OCI-LY7 (cell line): Measurements from ENCODE around the gene MATK. TPM values are rescaled to one million over a fixed set of nuclear protein-coding genes. Genes with fewer than 3 reads are reported as not detected.
"Not testable (repeated sequence)": the region's sequence is repeated elsewhere in the genome, so short reads cannot be mapped to it uniquely, and the experiment has no call there.

ENCODE experiments used
- BruUV-seq: library from RNA; stranded (reverse); fragments of 400-500 nt; replicated peaks from 2 replicates; lab custom pipeline; 2021; lab: Mats Ljungman, UMichigan
- CTCF ChIA-PET: fragments of 300-600 bp; sonication (Branson Sonifier 250); formaldehyde crosslinking; loops from one replicate; lab custom pipeline; 2022; ENCODE audit warnings: antibody characterized with exemption; ENCODE audit not compliant: unreplicated experiment; lab: Charles Lee
- POLR2A ChIA-PET: fragments of 300-600 bp; sonication (Branson Sonifier 250); formaldehyde crosslinking; loops from one replicate; lab custom pipeline; 2022; ENCODE audit warnings: antibody characterized with exemption; lab: Charles Lee
- DNase-seq: peaks from one replicate; pipeline ENCODE4 v3.0.0-alpha.2; 2015; ENCODE audit warnings: low spot score
- H2AFZ ChIP-seq: fragments of 200-600 bp; sonication (generic), shearing (Covaris generic); 2 replicates; pipeline ENCODE4 v1.6.1; 2014; ENCODE audit warnings: mild to moderate bottlenecking, antibody characterized with exemption, low read length, moderate library complexity
- H3K27ac ChIP-seq: fragments of 200-600 bp; sonication (generic); 2 replicates; pipeline ENCODE4 v1.5.1; 2014; ENCODE audit warnings: mixed run types, low read depth, mild to moderate bottlenecking, moderate library complexity, low read length, inconsistent platforms; ENCODE audit not compliant: poor library complexity, severe bottlenecking
- H3K36me3 ChIP-seq: fragments of 200-600 bp; sonication (generic); 2 replicates; pipeline ENCODE4 v1.6.1; 2014; ENCODE audit warnings: mild to moderate bottlenecking, antibody characterized with exemption, low read length, moderate library complexity, mixed read lengths; ENCODE audit not compliant: insufficient read depth
- H3K4me1 ChIP-seq: fragments of 200-600 bp; sonication (generic); 2 replicates; pipeline ENCODE4 v1.5.1; 2014; ENCODE audit warnings: mild to moderate bottlenecking, low read length; ENCODE audit not compliant: insufficient read depth, poor library complexity, severe bottlenecking
- H3K4me2 ChIP-seq: fragments of 200-600 bp; sonication (generic); 2 replicates; pipeline ENCODE4 v1.6.1; 2014; ENCODE audit warnings: mild to moderate bottlenecking, low read length
- H3K4me3 ChIP-seq: fragments of 200-600 bp; sonication (generic); 2 replicates; pipeline ENCODE4 v1.5.1; 2014; ENCODE audit warnings: mild to moderate bottlenecking, low read depth, low read length; ENCODE audit not compliant: poor library complexity, severe bottlenecking
- H3K79me2 ChIP-seq: fragments of 200-600 bp; sonication (generic); 2 replicates; pipeline ENCODE4 v1.6.1; 2016; ENCODE audit warnings: low read depth, mild to moderate bottlenecking, low read length, moderate library complexity, mixed read lengths; ENCODE audit not compliant: insufficient read depth
- H3K9me2 ChIP-seq: fragments of 200-600 bp; sonication (generic); 2 replicates; pipeline ENCODE4 v1.6.1; 2016; ENCODE audit warnings: mild to moderate bottlenecking, low read length, mixed read lengths; ENCODE audit not compliant: insufficient read depth
- H3K9me3 ChIP-seq: fragments of 200-600 bp; sonication (generic); 2 replicates; pipeline ENCODE4 v1.6.1; 2014; ENCODE audit warnings: mild to moderate bottlenecking, mixed run types, low read length, mixed read lengths
- H4K20me1 ChIP-seq: fragments of 200-600 bp; sonication (generic); 2 replicates; pipeline ENCODE4 v1.6.1; 2014; ENCODE audit warnings: mild to moderate bottlenecking, antibody characterized with exemption, low read length, moderate library complexity, mixed read lengths; ENCODE audit not compliant: insufficient read depth
- EZH2phosphoT487 ChIP-seq: fragments of 200-600 bp; sonication (generic); IDR thresholded peaks from 2 replicates; pipeline ENCODE4 v1.6.1; 2018; ENCODE audit warnings: low read depth, borderline replicate concordance, mild to moderate bottlenecking, mixed run types, antibody characterized with exemption, low read length, moderate library complexity, mixed read lengths
- intact Hi-C: fragments of 100-400 bp; cut with micrococcal nuclease; formaldehyde crosslinking; loops from one replicate; pipeline ENCODE4 v1.10.0; 2022; ENCODE audit not compliant: unreplicated experiment
- total RNA-seq, 2 experiments: library from RNA; depleted of rRNA in 1 of 2; stranded (reverse); fragments of >200 nt in 1 of 2; shearing (Covaris generic) in 1 of 2; gene quantifications; 2 replicates each; pipeline ENCODE4 v1.2.3, GENCODE V29; 2014 to 2022
- TF ChIP-seq, protein P1 (sequence below): fragments of 200-600 bp; sonication (generic); conservative IDR thresholded peaks from 2 replicates; pipeline ENCODE4 v1.5.1; 2014; ENCODE audit warnings: mild to moderate bottlenecking, antibody characterized with exemption, low read length, moderate library complexity, mixed read lengths

MATK gene
- total RNA-seq, 2 experiments from 2014 or later, result not detected

DNA sequence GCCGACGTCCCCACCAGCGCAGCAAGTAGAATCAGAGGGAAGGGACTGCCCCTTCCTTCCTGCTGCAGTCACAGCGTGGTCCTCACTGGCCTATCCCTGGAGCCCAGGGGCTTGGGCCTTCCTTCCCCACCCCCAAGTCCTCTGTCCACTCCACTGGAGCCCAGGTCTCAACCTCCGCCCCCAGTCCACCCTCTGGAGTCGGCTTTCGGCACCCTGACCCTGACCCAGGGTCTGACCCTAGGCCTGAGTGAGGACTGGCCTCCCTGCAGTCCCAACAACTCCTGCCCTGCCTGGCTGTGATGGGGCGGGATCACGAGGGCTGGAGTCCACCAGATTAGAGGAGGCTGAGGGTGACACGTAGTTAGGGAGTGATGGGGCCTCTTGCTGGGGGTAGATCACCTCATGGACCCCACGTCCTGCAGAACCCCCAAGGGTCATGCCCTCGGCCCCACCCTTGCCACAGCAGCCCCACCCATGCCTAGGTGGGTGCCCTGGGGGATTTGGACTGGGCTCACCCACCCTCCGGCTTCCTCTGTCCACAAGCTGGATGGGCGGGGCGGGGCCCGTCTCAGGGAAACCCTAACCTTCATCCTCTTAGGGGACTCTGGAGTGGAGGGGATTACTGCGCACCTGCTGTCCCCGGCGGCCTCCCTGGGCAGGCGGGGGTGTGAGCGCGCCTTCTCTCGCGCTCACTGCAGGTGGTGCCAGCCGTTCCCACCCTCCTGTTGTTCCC is 18.0 kb downstream of the MATK start:
- intact Hi-C loops, result no loop called here
- no peaks in the 10 kb centered on the region for H3K9me3 ChIP-seq
- no peak overlapping the region for H3K27ac ChIP-seq
- no TSS peak for BruUV-seq
- no peaks in the 10 kb centered on the region for H4K20me1 ChIP-seq
- peaks cover 22% of the 10 kb centered on the region for H3K36me3 ChIP-seq
- H2AFZ ChIP-seq, result no peak overlapping the region
- H3K4me1 ChIP-seq, result peaks cover 4% of the 10 kb centered on the region
- H3K4me2 ChIP-seq, result no peak overlapping the region
- no peaks in the 10 kb centered on the region for H3K9me2 ChIP-seq
- POLR2A ChIA-PET, result no interaction called here
- peaks cover 6% of the 10 kb centered on the region for H3K79me2 ChIP-seq
- H3K4me3 ChIP-seq, result no peak overlapping the region
- TF ChIP-seq, protein P1, sequence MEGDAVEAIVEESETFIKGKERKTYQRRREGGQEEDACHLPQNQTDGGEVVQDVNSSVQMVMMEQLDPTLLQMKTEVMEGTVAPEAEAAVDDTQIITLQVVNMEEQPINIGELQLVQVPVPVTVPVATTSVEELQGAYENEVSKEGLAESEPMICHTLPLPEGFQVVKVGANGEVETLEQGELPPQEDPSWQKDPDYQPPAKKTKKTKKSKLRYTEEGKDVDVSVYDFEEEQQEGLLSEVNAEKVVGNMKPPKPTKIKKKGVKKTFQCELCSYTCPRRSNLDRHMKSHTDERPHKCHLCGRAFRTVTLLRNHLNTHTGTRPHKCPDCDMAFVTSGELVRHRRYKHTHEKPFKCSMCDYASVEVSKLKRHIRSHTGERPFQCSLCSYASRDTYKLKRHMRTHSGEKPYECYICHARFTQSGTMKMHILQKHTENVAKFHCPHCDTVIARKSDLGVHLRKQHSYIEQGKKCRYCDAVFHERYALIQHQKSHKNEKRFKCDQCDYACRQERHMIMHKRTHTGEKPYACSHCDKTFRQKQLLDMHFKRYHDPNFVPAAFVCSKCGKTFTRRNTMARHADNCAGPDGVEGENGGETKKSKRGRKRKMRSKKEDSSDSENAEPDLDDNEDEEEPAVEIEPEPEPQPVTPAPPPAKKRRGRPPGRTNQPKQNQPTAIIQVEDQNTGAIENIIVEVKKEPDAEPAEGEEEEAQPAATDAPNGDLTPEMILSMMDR, result no peak
- no peak for TF ChIP-seq EZH2phosphoT487
- no peak for DNase-seq
- CTCF ChIA-PET, result no interaction called here

DNA sequence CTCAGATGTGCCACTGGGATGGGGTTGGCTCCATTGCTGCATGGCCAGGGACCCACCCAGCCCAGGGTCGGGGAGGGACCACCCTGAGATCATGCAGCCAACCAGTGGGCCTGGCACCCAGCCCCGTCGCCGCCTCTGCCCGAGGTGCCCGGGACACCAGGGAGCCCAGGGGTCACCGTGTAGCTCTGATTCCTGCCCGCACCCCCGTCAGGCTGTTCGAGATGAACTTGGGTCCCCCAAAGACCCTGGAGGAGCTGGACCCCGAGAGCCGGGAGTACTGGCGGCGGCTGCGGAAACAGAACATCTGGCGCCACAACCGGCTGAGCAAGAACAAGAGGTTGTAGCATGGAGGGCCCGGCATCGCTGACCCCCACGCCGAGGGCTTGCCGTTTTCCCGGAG is 19.1 kb downstream of the MATK start:
- CTCF ChIA-PET, result no interaction called here
- BruUV-seq, result no TSS peak
- Histone ChIP-seq H2AFZ (no peak overlapping the region), H3K4me3 (no peak overlapping the region), H3K9me2 (no peaks in the 10 kb centered on the region), H3K27ac (no peak overlapping the region), H3K9me3 (no peaks in the 10 kb centered on the region), H3K79me2 (peaks cover 7% of the 10 kb centered on the region), H4K20me1 (no peaks in the 10 kb centered on the region), H3K4me2 (no peak overlapping the region), H3K4me1 (peaks cover 5% of the 10 kb centered on the region), H3K36me3 (peaks cover 22% of the 10 kb centered on the region)
- intact Hi-C loops, result no loop called here
- POLR2A ChIA-PET, result interaction anchor here (0.6 kb wide), 1 partner anchor 114 kb away, joined by 5 read pairs; no protein-coding TSS in a partner anchor
- DNase-seq, result no peak
- no peak for TF ChIP-seq EZH2phosphoT487
- TF ChIP-seq, protein P1, result no peak

DNA sequence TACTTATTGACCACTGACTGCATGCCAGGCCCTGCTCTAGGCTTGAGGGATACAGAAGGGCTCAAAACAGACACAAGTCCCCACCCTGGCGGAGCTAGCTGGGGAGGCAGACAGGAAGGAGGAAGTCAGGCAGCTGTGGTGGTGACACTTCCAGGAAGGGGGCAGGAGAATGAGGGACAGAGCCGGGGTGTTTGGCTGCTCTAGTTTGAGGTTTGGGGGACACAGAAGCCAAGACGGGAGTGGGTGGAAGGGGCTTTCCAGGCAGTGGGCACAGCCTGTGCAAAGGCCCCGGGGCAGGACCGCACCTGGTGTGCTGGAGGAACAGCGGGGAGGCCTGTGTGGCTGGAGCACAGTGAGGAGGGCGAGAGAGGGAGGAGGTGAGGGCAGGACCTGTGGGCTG is 19.7 kb downstream of the MATK start:
- Histone ChIP-seq H3K9me3 (no peaks in the 10 kb centered on the region), H2AFZ (no peak overlapping the region), H3K4me3 (no peak overlapping the region), H4K20me1 (no peaks in the 10 kb centered on the region), H3K79me2 (peaks cover 7% of the 10 kb centered on the region), H3K27ac (no peak overlapping the region), H3K9me2 (no peaks in the 10 kb centered on the region), H3K4me1 (peaks cover 9% of the 10 kb centered on the region), H3K36me3 (peaks cover 22% of the 10 kb centered on the region), H3K4me2 (no peak overlapping the region)
- intact Hi-C loops, result no loop called here
- ChIA-PET POLR2A (interaction anchor here (0.6 kb wide), 1 partner anchor 114 kb away, joined by 5 read pairs; no protein-coding TSS in a partner anchor), CTCF (no interaction called here)
- no TSS peak for BruUV-seq
- DNase-seq, result no peak
- TF ChIP-seq, protein P1, result no peak
- TF ChIP-seq EZH2phosphoT487, result no peak

DNA sequence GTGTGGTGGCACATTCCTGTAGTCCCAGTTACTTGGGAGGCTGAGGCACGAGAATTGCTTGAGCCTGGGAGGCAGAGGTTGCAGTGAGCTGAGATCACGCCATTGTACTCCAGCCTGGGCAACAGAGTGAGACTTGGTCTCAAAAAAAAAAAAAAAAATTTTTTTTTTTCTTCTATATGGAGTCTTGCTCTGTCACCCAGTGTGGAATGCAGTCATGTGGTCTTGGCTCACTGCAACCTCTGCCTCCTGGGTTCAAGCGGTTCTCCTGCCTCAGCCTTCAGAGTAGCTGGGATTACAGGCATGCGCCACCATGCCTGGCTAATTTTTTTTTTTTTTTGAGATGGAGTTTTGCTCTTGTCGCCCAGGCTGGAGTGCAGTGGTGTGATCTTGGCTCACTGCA is 20.4 kb downstream of the MATK start:
- H3K9me3 ChIP-seq, DNase-seq, H3K4me2 ChIP-seq, CTCF ChIA-PET, intact Hi-C loops, H4K20me1 ChIP-seq, H3K27ac ChIP-seq, H2AFZ ChIP-seq, H3K4me1 ChIP-seq, BruUV-seq, H3K4me3 ChIP-seq, H3K9me2 ChIP-seq, POLR2A ChIA-PET: not testable (repeated sequence)
- Histone ChIP-seq H3K36me3 (peaks cover 22% of the 10 kb centered on the region), H3K79me2 (peaks cover 13% of the 10 kb centered on the region)
